K562 (cell line): ENCODE results near the gene MAP2K6. TPM values are rescaled to one million over a fixed set of nuclear protein-coding genes. Genes with fewer than 3 reads are reported as not detected.

Experiments used
- ATAC-seq: fragments of 200-7000 bp; cut with Tn5 transposase; 3 replicates; pipeline ENCODE4 v1.9.1; 2020; ENCODE audit warnings: moderate library complexity
- BruUV-seq: library from RNA; stranded (reverse); fragments of 400-500 nt; replicated peaks from 2 replicates; lab custom pipeline; 2021; lab: Mats Ljungman, UMichigan
- CTCF ChIA-PET: fragments of 300-600 bp; formaldehyde crosslinking; extraction: SDS; loops from one replicate; lab custom pipeline; 2021; ENCODE audit warnings: low intra/inter-chr PET ratio; lab: Yijun Ruan, JAX
- POLR2A ChIA-PET: fragments of 300-600, 350-650 bp; sonication (Branson Sonifier 250); formaldehyde crosslinking; extraction: SDS; loops from one replicate; lab custom pipeline; 2021; ENCODE audit warnings: antibody characterized with exemption, inconsistent platforms; lab: Yijun Ruan, JAX
- DNase-seq, 4 experiments: peaks; one replicate each; pipeline versions ENCODE4 v3.0.0 to v3.0.0-alpha.2; 2011 to 2018; ENCODE audit warnings: low spot score in 3 of 4, mixed read lengths in 3 of 4; ENCODE audit errors: extremely low read depth in 1 of 4
- FAIRE-seq: peaks from 2 replicates; lab custom pipeline; 2011; peaks lifted over from hg19 to GRCh38; lab: Jason Lieb, UNC
- H2AFZ ChIP-seq: 2 replicates; pipeline ENCODE4 v1.6.0; 2011; ENCODE audit warnings: low read depth, low read length, control low read depth, inconsistent platforms
- H3K27ac ChIP-seq: fragments of 200-600 bp; 3 replicates; pipeline ENCODE4 v1.8.0; 2011; ENCODE audit warnings: low read depth, mild to moderate bottlenecking, control low read depth, inconsistent platforms, low read length, moderate library complexity, mixed read lengths; ENCODE audit errors: extremely low read depth
- H3K27me3 ChIP-seq, 2 experiments: fragments of 300-600 bp in 1 of 2; 2 replicates in 1 of 2; 3 replicates in 1 of 2; pipeline versions ENCODE4 v1.6.0 to v1.8.0; 2011; ENCODE audit warnings: inconsistent platforms in 2 of 2, low read length in 2 of 2, mild to moderate bottlenecking in 1 of 2, mixed read lengths in 1 of 2, moderate library complexity in 1 of 2; ENCODE audit not compliant: control insufficient read depth in 2 of 2, insufficient read depth in 2 of 2
- H3K36me3 ChIP-seq: fragments of 300-600 bp; 3 replicates; pipeline ENCODE4 v1.8.0; 2011; ENCODE audit warnings: mild to moderate bottlenecking, low read length, inconsistent platforms; ENCODE audit not compliant: control insufficient read depth, insufficient read depth
- H3K4me1 ChIP-seq, 2 experiments: fragments of 200-600 bp in 1 of 2; replicated peaks in 1 of 2; 2 replicates in 1 of 2; 3 replicates in 1 of 2; pipeline versions ENCODE4 v1.5.1 to v1.8.0; 2011; ENCODE audit warnings: inconsistent platforms in 2 of 2, low read length in 2 of 2, mild to moderate bottlenecking in 1 of 2, mixed read lengths in 1 of 2, moderate library complexity in 1 of 2; ENCODE audit not compliant: control insufficient read depth in 2 of 2, insufficient read depth in 2 of 2
- H3K4me2 ChIP-seq: 2 replicates; pipeline ENCODE4 v1.6.1; 2011; ENCODE audit warnings: low read length, control low read depth, inconsistent platforms, mixed read lengths; ENCODE audit not compliant: insufficient read depth
- H3K4me3 ChIP-seq: fragments of 200-600 bp; sonication (generic), shearing (Covaris generic); 2 replicates; pipeline ENCODE4 v1.5.1; 2016; ENCODE audit warnings: control low read depth, inconsistent platforms
- H3K79me2 ChIP-seq: fragments of 200-600 bp; 3 replicates; pipeline ENCODE4 v1.8.0; 2011; ENCODE audit warnings: low read length, inconsistent platforms; ENCODE audit not compliant: control insufficient read depth, insufficient read depth
- H3K9ac ChIP-seq, 2 experiments: 2 replicates each; pipeline versions ENCODE4 v1.6.0 to v1.6.1; 2011; ENCODE audit warnings: low read depth in 2 of 2, low read length in 2 of 2, control low read depth in 1 of 2, inconsistent platforms in 1 of 2, mild to moderate bottlenecking in 1 of 2, mixed read lengths in 1 of 2; ENCODE audit not compliant: insufficient read depth in 1 of 2
- H3K9me1 ChIP-seq: one replicate; pipeline ENCODE4 v1.6.0; 2011; ENCODE audit warnings: inconsistent platforms, mild to moderate bottlenecking, low read length, moderate library complexity; ENCODE audit not compliant: control insufficient read depth, insufficient read depth
- H3K9me3 ChIP-seq: replicated peaks from 2 replicates; pipeline ENCODE4 v1.5.1; 2011; ENCODE audit warnings: low read depth, low read length, inconsistent platforms; ENCODE audit not compliant: control insufficient read depth, insufficient read depth
- H4K20me1 ChIP-seq: replicated peaks from 2 replicates; pipeline ENCODE4 v1.6.1; 2011; ENCODE audit warnings: low read length, inconsistent platforms, mixed read lengths; ENCODE audit not compliant: control insufficient read depth, insufficient read depth
- EHMT2 ChIP-seq: fragments of 450-650 bp; IDR thresholded peaks from 2 replicates; pipeline ENCODE4 v1.6.1; 2018; ENCODE audit warnings: antibody characterized with exemption
- EP300 ChIP-seq: IDR thresholded peaks from 2 replicates; pipeline ENCODE4 v1.6.1; 2012; ENCODE audit warnings: low read length, improper control_type of control experiment
- HEY1 ChIP-seq: fragments of 250-450 bp; sonication (Bioruptor Pico); IDR thresholded peaks from 2 replicates; pipeline ENCODE4 v1.5.0; 2020; ENCODE audit warnings: mild to moderate bottlenecking, moderate library complexity, borderline replicate concordance
- KAT7 ChIP-seq: sonication (generic); formaldehyde crosslinking; IDR thresholded peaks from 2 replicates; pipeline ENCODE4 v1.8.0; 2022; ENCODE audit warnings: missing genetic modification reagents, mild to moderate bottlenecking, borderline replicate concordance
- MEF2D ChIP-seq: conservative IDR thresholded peaks from 2 replicates; pipeline ENCODE4 v1.6.1; 2016; ENCODE audit warnings: low read depth, missing genetic modification characterization, missing compliant biosample characterization
- POLR2B ChIP-seq: fragments of 450-650 bp; IDR thresholded peaks from 2 replicates; pipeline ENCODE4 v1.6.1; 2018; ENCODE audit warnings: low read depth; ENCODE audit not compliant: partially characterized antibody
- SRSF7 ChIP-seq: fragments of 200-400 bp; formaldehyde crosslinking; optimal IDR thresholded peaks from 2 replicates; pipeline ENCODE3; 2017; ENCODE audit warnings: mild to moderate bottlenecking, low read depth, low read length
- STAT5A ChIP-seq: IDR thresholded peaks from 2 replicates; pipeline ENCODE4 v1.6.1; 2012; ENCODE audit warnings: low read length, inconsistent platforms, borderline replicate concordance
- TAF15 ChIP-seq: fragments of 200-400 bp; formaldehyde crosslinking; IDR thresholded peaks from 2 replicates; pipeline ENCODE4 v1.6.1; 2017; ENCODE audit warnings: mild to moderate bottlenecking, low read depth, low read length, moderate library complexity
- ZBTB12 ChIP-seq: fragments of 250-450 bp; sonication (Bioruptor Pico); IDR thresholded peaks from 2 replicates; pipeline ENCODE4 v1.4.0; 2020
- ZNF197 ChIP-seq: fragments of 200-800 bp; sonication (Bioruptor generic); IDR thresholded peaks from 2 replicates; pipeline ENCODE4 v1.6.1; 2016; ENCODE audit warnings: low read depth, missing genetic modification characterization, missing compliant biosample characterization
- ZNF280B ChIP-seq: fragments of 250-450 bp; sonication (Bioruptor Pico); IDR thresholded peaks from 2 replicates; pipeline ENCODE4 v1.5.1; 2021; ENCODE audit warnings: mild to moderate bottlenecking
- ZNF639 ChIP-seq, 2 experiments: fragments of 200-800 bp in 1 of 2; sonication (Bioruptor generic) in 1 of 2; sonication (generic) in 1 of 2; formaldehyde crosslinking in 1 of 2; IDR thresholded peaks in 1 of 2; conservative IDR thresholded peaks in 1 of 2; 2 replicates each; pipeline versions ENCODE4 v1.5.0 to v1.6.1; 2016 to 2020; ENCODE audit warnings: missing compliant biosample characterization in 1 of 2, missing genetic modification characterization in 1 of 2, missing genetic modification reagents in 1 of 2
- WGBS: fragments of 100-300 bp; shearing (Covaris generic); methylation state at CpG from one replicate; pipeline ENCODE4 v1.1.6; 2016; ENCODE audit warnings: low coverage, mixed read lengths; ENCODE audit not compliant: insufficient coverage; ENCODE audit errors: missing lambda C conversion rate; 5-methylcytosine and 5-hydroxymethylcytosine counted together
- in situ Hi-C: fragments of 300-500 bp; cut with MboI; formaldehyde crosslinking; loops from 4 replicates; pipeline ENCODE4 v1.15.0; 2018; ENCODE audit warnings: inconsistent platforms, mixed read lengths
- intact Hi-C: fragments of 100-400 bp; cut with micrococcal nuclease; formaldehyde crosslinking; loops from 2 replicates; pipeline ENCODE4 v1.14.2; 2022
- polyA plus RNA-seq, 8 experiments: library from polyadenylated mRNA; depleted of rRNA in 4 of 8; stranded (reverse) in 5 of 8; unstranded in 3 of 8; fragments of >200 nt; fragmentation: Nextera tagmentation in 2 of 8; fragmentation: Illumina TruSeq in 1 of 8; extraction: Ambion mirVana in 2 of 8; extraction: Trizol in 1 of 8; gene quantifications; 2 replicates each; pipeline versions ENCODE4 v1.2.1 to v1.2.3, GENCODE V29; 2011 to 2014; ENCODE audit warnings: inconsistent platforms in 1 of 8, missing spikeins in 1 of 8
- total RNA-seq, 7 experiments: library from RNA; depleted of rRNA in 6 of 7; stranded (reverse); fragments of >200 nt in 6 of 7; fragmentation: Illumina TruSeq in 2 of 7; extraction: Trizol in 2 of 7; gene quantifications; 2 replicates each; pipeline versions ENCODE4 v1.2.1 to v1.2.3, GENCODE V29; 2011 to 2021; ENCODE audit warnings: low replicate concordance in 1 of 7
- TF ChIP-seq, protein P1 (sequence below): fragments of 450-650 bp; IDR thresholded peaks from 2 replicates; pipeline ENCODE4 v1.6.1; 2017; ENCODE audit warnings: mild to moderate bottlenecking, moderate library complexity
- TF ChIP-seq, protein P2 (sequence below): fragments of 200-800 bp; sonication (Bioruptor generic); IDR thresholded peaks from 2 replicates; pipeline ENCODE4 v1.6.1; 2017; ENCODE audit warnings: missing genetic modification characterization, missing compliant biosample characterization

The MAP2K6 gene
- total and polyA plus RNA-seq, 9 of the 15 experiments (the other 6 are each of a cell fraction or from before 2014, with no cell fraction given) = 0.07 to 0.13 TPM; not detected in 7

DNA sequence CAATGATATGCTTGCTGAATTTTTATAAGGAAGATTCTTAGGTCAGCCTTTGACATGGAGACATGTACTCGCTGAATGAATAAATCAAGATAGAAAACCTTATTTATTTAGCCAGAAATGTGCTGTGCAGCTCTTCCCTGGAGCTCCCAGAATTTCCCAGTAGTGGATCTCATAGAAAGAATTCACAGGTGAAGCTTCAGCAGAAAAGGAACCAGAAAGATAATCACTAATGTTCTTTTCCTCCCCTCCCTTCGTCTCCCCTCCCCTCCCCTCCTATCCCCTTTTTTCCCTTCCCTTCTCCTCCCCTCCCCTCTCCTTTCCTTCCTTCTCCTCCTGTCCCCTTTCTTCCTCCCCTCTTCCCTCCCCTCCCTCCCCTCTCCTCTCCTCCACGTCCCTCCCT, 158.2 kb downstream of the MAP2K6 start (continued):
- no peak for TF ChIP-seq POLR2B
- TF ChIP-seq HEY1 (CRISPR knock-in tag) = no peak
- TF ChIP-seq EP300 = no peak
- no peak for TF ChIP-seq ZNF280B
- no peak for TF ChIP-seq MEF2D

DNA sequence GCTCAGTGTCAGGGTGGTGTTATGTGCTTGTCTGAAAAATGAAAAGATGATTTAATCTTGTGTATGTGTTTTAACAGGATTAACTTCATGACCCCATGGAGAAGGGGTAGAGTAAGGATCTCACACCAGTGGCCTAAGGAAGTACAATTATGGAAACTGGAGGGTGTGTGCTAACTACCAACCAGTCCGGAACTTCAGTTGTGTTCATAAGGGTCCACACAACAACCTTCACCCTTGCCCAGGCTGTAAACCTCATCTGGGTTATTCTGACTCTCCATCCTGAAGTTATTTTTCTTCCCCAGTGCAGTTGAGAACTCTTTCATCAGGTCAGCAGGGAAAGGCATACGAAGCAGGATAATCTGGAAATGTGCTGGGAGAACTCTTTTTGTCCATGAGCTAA, 158.9 kb downstream of the MAP2K6 start:
- ChIA-PET POLR2A (no interaction called here), CTCF (no interaction called here)
- DNase-seq (no peak), ATAC-seq (no peak), FAIRE-seq (no peak)
- no peaks in the 10 kb centered on the region for H3K27me3 ChIP-seq
- intact Hi-C loops (no loop called here), in situ Hi-C loops (no loop called here)
- no peaks in the 10 kb centered on the region for H3K9me3 ChIP-seq
- no peak overlapping the region for H3K4me3 ChIP-seq
- H3K9ac ChIP-seq = no peak overlapping the region
- no peak overlapping the region for H3K4me2 ChIP-seq
- H2AFZ ChIP-seq = no peak overlapping the region
- no peaks in the 10 kb centered on the region for H4K20me1 ChIP-seq
- H3K9me1 ChIP-seq = no peaks in the 10 kb centered on the region
- 0% methylated on average over 2 of the region's 2 CpGs for WGBS
- H3K4me1 ChIP-seq = no peaks in the 10 kb centered on the region
- no TSS peak for BruUV-seq
- H3K36me3 ChIP-seq = no peaks in the 10 kb centered on the region
- no peak overlapping the region for H3K27ac ChIP-seq
- H3K79me2 ChIP-seq = no peaks in the 10 kb centered on the region
- TF ChIP-seq TAF15 (no peak), HEY1 (CRISPR knock-in tag) (no peak), POLR2B (no peak), KAT7 (CRISPR knock-in tag) (no peak), ZNF639 (CRISPR knock-in tag; conservative IDR thresholded peaks at IDR 0.05 in 1 of 2, IDR thresholded peaks at IDR 0.05 in 1 of 2) (no peak), ZNF197 (no peak), SRSF7 (no peak), ZBTB12 (no peak), EHMT2 (no peak), STAT5A (no peak)
- TF ChIP-seq, protein P1, sequence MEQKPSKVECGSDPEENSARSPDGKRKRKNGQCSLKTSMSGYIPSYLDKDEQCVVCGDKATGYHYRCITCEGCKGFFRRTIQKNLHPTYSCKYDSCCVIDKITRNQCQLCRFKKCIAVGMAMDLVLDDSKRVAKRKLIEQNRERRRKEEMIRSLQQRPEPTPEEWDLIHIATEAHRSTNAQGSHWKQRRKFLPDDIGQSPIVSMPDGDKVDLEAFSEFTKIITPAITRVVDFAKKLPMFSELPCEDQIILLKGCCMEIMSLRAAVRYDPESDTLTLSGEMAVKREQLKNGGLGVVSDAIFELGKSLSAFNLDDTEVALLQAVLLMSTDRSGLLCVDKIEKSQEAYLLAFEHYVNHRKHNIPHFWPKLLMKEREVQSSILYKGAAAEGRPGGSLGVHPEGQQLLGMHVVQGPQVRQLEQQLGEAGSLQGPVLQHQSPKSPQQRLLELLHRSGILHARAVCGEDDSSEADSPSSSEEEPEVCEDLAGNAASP = no peak
- TF ChIP-seq, protein P2, sequence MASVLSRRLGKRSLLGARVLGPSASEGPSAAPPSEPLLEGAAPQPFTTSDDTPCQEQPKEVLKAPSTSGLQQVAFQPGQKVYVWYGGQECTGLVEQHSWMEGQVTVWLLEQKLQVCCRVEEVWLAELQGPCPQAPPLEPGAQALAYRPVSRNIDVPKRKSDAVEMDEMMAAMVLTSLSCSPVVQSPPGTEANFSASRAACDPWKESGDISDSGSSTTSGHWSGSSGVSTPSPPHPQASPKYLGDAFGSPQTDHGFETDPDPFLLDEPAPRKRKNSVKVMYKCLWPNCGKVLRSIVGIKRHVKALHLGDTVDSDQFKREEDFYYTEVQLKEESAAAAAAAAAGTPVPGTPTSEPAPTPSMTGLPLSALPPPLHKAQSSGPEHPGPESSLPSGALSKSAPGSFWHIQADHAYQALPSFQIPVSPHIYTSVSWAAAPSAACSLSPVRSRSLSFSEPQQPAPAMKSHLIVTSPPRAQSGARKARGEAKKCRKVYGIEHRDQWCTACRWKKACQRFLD = no peak
